GM12874 (cell line): ENCODE measurements around the gene MZF1.

Source experiments
- CTCF ChIP-seq: IDR thresholded peaks from 2 replicates; pipeline ENCODE4 v1.5.1; 2011; ENCODE audit warnings: low read depth, mild to moderate bottlenecking, control low read depth, low read length, moderate library complexity; ENCODE audit not compliant: insufficient read depth

MZF1 gene

DNA sequence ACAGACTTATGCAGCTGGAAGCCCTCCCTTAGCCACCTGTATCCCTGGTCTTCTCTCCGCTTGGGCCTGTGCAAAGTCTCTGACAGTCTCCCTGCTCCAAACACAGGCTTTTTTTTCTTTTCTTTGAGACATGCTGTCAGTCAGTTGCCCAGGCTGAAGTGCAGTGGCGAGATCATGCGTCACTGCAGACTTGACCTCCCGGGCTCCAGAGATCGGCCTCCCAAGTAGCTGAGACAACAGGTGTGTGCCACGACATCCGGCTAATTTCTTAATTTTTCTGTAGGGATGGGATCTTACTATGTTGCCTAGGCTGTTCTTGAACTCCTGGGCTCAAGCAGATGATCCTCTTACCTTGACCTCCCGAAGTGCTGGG lies 1.6 kb downstream of the MZF1 start:
- TF ChIP-seq CTCF: no peak

DNA sequence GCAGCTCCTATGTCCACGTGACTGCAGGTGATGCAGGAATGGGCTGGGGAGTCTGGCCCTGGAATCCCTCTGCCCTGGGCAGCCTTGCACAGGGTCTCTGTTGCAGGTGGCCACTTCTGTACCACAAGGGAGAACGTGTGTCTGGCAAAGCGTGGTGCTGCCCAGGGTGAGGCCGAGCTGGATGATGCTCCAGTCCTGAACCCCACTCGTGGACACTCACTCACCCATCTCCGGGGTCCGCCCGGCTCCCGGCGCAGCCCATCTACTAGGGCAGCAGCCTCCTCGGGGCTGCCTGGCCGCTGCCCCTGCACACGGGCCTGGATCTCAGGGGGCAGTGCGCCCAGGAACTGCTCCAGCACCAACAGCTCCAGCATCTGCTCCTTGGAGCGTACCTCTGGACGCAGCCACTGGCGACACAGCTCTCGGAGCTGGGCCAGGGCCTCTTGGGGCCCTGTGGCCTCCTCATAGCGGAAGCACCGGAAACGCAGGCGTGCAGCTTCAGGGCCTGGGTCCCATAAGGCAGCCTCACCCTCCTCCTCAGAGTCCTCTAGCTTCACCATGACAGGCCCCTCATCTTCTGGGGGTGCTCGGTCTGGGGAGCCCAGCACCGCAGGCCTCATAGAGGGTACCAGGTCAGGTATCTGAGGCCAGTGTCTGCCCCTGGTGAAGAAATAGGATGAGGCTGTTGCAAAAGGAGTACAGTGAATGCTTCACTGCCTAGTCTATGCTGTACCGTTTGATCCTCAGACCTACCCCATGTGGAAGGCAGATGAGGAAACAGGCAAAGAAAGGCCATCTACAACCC lies 2.2 kb downstream of the MZF1 start:
- TF ChIP-seq CTCF: no peak

DNA sequence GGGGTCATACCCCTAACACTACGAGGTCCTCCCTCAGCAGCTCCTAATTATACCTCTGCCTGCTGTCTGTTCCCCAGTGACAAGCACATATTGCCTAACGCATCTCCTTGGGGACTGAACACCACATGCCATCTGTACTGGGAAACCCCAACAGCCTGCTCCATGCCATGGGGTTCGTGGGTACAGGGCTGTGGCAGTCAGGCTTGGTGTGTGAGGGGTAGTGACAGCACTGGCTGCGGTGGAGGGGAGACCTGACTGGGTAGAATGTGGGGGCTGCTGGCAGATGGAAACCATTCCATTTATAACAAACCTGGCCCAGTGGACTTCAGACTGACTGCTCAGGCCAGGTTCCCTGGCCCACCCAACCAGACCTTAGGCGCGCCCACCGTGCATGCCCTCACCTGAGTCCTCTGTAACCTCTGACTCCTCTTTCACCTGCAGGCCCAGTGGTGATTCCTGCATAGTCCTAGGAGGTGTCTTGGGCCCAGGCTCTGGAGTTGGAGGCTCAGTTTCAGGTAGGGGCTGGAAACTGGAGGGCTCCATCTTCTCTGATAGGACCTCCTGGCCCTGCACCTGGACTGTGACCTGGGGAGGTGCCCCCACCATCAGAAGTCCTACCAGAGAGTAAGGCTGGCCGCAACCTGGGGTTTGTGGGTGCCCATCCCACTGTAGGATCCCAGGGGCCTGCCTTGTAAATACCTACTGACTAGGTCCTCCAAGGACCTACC lies 3.0 kb downstream of the MZF1 start:
- TF ChIP-seq CTCF: no peak

DNA sequence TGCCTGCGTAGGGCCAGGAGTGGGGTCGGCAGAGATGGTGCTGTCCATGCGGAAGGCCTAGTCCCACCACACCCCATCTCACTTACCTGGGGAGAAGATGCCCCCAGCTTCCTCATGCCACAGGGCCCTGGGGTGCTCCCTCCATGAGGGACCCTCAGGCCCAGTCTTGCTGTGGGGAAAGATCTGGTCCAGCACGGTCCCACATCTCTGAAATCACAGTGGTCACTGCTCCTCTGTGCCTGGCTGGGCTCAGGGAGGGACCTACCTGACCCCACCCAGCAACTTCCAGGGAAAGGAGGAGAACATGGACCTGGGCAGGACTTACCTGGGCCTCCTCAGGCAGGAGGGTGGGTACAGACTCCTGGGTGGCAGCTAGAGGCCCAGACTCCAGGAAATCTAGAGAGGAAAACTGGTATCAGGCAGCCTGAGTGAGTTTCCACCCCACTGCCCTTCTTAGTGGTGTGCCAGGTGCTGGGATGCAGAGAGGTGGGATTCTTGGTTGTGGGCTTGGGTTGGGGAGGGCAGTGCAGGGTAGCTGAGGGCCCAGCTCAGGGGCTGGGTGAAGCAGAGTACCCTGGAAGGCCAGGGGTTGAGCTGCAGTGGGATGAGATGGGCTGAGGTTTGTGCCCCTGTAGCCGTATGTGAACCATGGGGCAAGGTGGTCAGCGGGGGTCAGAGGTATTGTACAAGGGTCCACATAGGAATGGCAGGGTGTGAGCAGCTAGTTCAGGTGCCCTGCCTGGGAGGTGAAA lies 3.8 kb downstream of the MZF1 start:
- no peak for TF ChIP-seq CTCF

GRCh38 chr19:58568453-58569130 lies 4.5 kb downstream of the MZF1 start:
- no peak for TF ChIP-seq CTCF

DNA sequence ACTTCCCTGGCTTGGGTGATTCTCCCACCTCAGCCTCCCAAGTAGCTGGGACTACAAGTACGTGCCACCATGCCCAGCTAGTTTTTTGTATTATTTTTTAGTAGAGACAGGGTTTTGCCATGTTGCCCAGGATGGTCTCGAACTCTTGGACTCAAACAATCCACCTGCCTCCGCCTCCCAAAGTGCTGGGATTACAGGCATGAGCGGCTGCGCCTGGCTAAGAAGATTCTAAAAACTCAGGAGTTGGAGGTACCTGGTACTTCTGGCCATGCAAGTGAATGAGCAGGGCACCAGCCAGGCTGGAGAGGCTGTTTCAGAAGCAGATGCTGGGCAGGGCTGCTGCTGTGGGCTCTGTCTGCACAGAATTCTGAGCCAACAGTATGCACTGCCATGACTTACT lies 6.1 kb downstream of the MZF1 start:
- no peak for TF ChIP-seq CTCF

GRCh38 chr19:58563823-58564222 lies 9.3 kb downstream of the MZF1 start:
- TF ChIP-seq CTCF: no peak
